Upper lobe of right lung (tissue), 1 donor: ENCODE data around the gene LDB2. TPM values are rescaled to one million over a fixed set of nuclear protein-coding genes. Genes with fewer than 3 reads are reported as not detected.

ENCODE experiments used
- ATAC-seq: fragments of 200-7000 bp; cut with Tn5 transposase; one replicate; pipeline ENCODE4 v1.9.1; 2020; ENCODE audit warnings: mild to moderate bottlenecking, moderate library complexity
- DNase-seq: peaks from one replicate; pipeline ENCODE4 v3.0.0-alpha.2; 2020
- H3K27ac ChIP-seq: fragments of 200-600 bp; one replicate; pipeline ENCODE4 v1.8.0; 2022
- H3K27me3 ChIP-seq: fragments of 200-600 bp; one replicate; pipeline ENCODE4 v1.8.0; 2022; ENCODE audit warnings: mild to moderate bottlenecking
- H3K36me3 ChIP-seq: fragments of 200-600 bp; one replicate; pipeline ENCODE4 v1.8.0; 2022
- H3K4me1 ChIP-seq: fragments of 200-600 bp; one replicate; pipeline ENCODE4 v1.8.0; 2022
- H3K4me3 ChIP-seq: fragments of 200-600 bp; one replicate; pipeline ENCODE4 v1.8.0; 2022; ENCODE audit warnings: mild to moderate bottlenecking
- H3K9me3 ChIP-seq: fragments of 200-600 bp; one replicate; pipeline ENCODE4 v1.8.0; 2022
- CTCF ChIP-seq: fragments of 200-600 bp; IDR thresholded peaks from one replicate; pipeline ENCODE4 v1.8.0; 2022; ENCODE audit warnings: antibody characterized with exemption
- intact Hi-C: fragments of 100-400 bp; cut with DNase I; formaldehyde crosslinking; loops from one replicate; pipeline ENCODE4 v1.11.0; 2022
- total RNA-seq: library from RNA; stranded (reverse); fragmentation: NEBNext Ultra II Directional; extraction: Animal tissue kit (Norgen Biotek cat#: 25700); gene quantifications from one replicate; pipeline ENCODE4 v1.2.1, GENCODE V29; 2021
- donor health status: DM: no; HTN: yes; CAD: no; lungs with severe emphysema.

The LDB2 gene
- total RNA-seq, 1 donor from 2014 or later: 139 TPM

GRCh38 chr4:16827794-16828724 is 70.4 kb downstream of the LDB2 start:
- peak overlapping the region; percentile 31 for H3K27ac ChIP-seq
- DNase-seq (no peak), ATAC-seq (no peak)
- H3K4me3 ChIP-seq: no peak overlapping the region
- TF ChIP-seq CTCF: no peak
- no peaks in the 10 kb centered on the region for H3K4me1 ChIP-seq
- no peaks in the 10 kb centered on the region for H3K27me3 ChIP-seq
- no peaks in the 10 kb centered on the region for H3K36me3 ChIP-seq
- intact Hi-C loops: no loop called here
- H3K9me3 ChIP-seq: no peaks in the 10 kb centered on the region

GRCh38 chr4:16827045-16827444 is 71.4 kb downstream of the LDB2 start:
- TF ChIP-seq CTCF: no peak
- intact Hi-C loops: no loop called here
- DNase-seq (no peak), ATAC-seq (no peak)
- Histone ChIP-seq H3K36me3 (no peaks in the 10 kb centered on the region), H3K4me3 (no peak overlapping the region), H3K4me1 (no peaks in the 10 kb centered on the region), H3K9me3 (no peaks in the 10 kb centered on the region), H3K27me3 (no peaks in the 10 kb centered on the region), H3K27ac (no peak overlapping the region)

GRCh38 chr4:16826406-16826910 is 72.0 kb downstream of the LDB2 start:
- no peak for TF ChIP-seq CTCF
- Histone ChIP-seq H3K27ac (no peak overlapping the region), H3K4me3 (no peak overlapping the region), H3K4me1 (no peaks in the 10 kb centered on the region), H3K9me3 (no peaks in the 10 kb centered on the region), H3K36me3 (no peaks in the 10 kb centered on the region), H3K27me3 (no peaks in the 10 kb centered on the region)
- intact Hi-C loops: no loop called here
- no peak for ATAC-seq
- DNase-seq: no peak

GRCh38 chr4:16824278-16824806 is 74.1 kb downstream of the LDB2 start:
- ATAC-seq (no peak), DNase-seq (no peak)
- H3K27ac ChIP-seq: no peak overlapping the region
- H3K9me3 ChIP-seq: no peaks in the 10 kb centered on the region
- no peak for TF ChIP-seq CTCF
- H3K36me3 ChIP-seq: no peaks in the 10 kb centered on the region
- intact Hi-C loops: no loop called here
- no peaks in the 10 kb centered on the region for H3K27me3 ChIP-seq
- H3K4me1 ChIP-seq: no peaks in the 10 kb centered on the region
- no peak overlapping the region for H3K4me3 ChIP-seq

GRCh38 chr4:16820329-16820728 is 78.1 kb downstream of the LDB2 start:
- no peak for TF ChIP-seq CTCF
- intact Hi-C loops: no loop called here
- Histone ChIP-seq H3K27me3 (no peaks in the 10 kb centered on the region), H3K4me3 (no peak overlapping the region), H3K36me3 (no peaks in the 10 kb centered on the region), H3K27ac (no peak overlapping the region), H3K9me3 (no peaks in the 10 kb centered on the region), H3K4me1 (no peaks in the 10 kb centered on the region)
- ATAC-seq (peak; percentile 64), DNase-seq (no peak)
